G401 (cell line): ENCODE measurements around the gene ZNF485. TPM values are rescaled to one million over a fixed set of nuclear protein-coding genes. Genes with fewer than 3 reads are reported as not detected.
"Not testable (repeated sequence)": the region's sequence is repeated elsewhere in the genome, so short reads cannot be mapped to it uniquely, and the experiment has no call there.

ENCODE experiments used
- DNase-seq: peaks from one replicate; pipeline ENCODE4 v3.0.0-alpha.2; 2015; ENCODE audit warnings: low spot score
- in situ Hi-C: cut with HindIII; loops from 2 replicates; pipeline ENCODE4 v1.10.0; 2016; ENCODE audit warnings: low sequenced_read_pairs, mixed read lengths
- total RNA-seq: library from RNA; depleted of rRNA; stranded (reverse); fragments of >200 nt; shearing (Covaris generic); gene quantifications from 2 replicates; pipeline ENCODE4 v1.2.3, GENCODE V29; 2014; rRNA removed

ZNF485 gene
- total RNA-seq = 0.80 and 1.9 TPM in 2 replicates

DNA sequence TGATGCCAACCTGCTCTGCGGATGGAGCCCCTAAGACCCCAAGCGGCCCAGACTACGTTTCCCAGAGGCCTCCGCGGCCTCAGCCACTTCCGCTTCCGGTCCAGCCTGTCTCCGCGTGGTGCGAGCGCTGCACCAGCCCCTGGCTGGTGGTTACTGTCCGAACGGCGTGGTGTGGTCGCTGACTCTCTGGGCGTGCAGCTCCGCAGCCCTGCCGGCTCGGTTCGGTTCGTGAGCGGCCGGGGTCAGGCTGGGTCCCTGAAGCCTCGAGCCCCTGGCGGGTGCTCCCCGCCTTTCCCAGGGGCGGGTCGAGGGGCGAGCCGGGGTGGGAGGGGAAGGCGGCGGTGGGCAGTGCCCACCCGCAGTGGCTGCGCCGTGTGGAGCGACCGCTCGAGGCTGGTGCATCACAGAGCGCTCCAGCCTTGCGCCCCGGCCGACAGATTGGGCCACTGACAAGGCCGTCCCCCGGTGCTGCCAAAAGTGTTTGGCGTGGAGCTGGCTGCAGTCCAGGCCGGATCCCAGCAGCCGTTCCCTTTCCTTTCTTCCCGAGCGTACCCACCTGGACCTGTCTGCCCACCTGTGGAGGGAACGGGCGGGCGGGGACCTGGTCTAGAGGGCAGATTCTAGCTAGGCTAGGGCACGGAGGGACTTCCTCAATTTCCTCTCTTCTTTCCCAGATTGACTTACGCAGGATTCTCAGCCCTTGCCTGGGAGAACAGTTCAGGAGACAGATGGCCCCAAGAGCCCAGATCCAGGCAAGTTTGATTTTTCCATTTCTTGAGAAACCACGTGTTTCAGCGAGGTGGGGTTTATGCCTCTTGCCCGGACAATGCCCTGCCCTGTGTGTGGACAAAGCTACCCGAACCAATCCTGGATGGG, at the start of gene ZNF485:
Gene ZNF485, plus strand, starts transcription at position 116 of the 876 bp plus-strand sequence. Its CDS starts 613 bp downstream, at position 729.
- in situ Hi-C loops = no loop called here
- peak; percentile 84 for DNase-seq

DNA sequence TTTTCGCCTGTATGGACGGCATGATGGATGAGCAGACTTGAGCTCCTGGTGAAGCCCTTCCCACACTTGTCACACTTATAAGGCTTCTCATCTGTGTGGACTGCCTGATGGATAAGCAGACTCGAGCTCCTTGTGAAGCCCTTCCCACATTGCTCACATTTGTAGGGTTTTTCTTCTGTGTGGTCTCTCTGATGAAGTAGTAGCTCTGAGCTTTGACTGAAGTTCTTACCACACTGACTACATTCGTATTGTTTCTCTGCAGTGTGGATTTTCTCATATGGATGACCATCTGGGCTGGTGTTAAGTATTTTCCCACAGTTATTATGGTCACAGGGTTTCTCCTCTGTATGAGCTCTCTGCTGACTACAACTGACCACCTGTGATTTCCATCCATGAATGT, 49.0 kb upstream of the ZNF485 start:
- in situ Hi-C loops = no loop called here
- no peak for DNase-seq

DNA sequence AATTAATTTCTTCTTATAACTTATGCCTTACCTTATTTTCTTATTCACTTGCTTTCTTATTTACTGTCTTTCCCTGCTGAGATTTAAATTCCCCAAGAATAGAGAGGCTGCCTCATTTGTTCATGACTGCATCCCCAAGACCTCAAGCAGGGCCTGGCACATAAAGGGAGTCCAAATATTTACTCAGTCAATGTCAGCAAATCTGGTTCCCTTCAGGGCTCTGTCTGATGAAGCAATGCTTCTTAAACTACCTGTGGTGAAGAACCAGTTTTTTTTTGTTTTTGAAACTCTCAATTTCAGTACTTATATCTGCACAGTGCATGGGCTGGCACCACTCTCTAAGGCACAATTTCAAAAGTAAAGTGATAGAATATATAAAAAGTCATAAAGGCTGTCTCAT, 36.6 kb upstream of the ZNF485 start:
- no peak for DNase-seq
- in situ Hi-C loops = no loop called here

DNA sequence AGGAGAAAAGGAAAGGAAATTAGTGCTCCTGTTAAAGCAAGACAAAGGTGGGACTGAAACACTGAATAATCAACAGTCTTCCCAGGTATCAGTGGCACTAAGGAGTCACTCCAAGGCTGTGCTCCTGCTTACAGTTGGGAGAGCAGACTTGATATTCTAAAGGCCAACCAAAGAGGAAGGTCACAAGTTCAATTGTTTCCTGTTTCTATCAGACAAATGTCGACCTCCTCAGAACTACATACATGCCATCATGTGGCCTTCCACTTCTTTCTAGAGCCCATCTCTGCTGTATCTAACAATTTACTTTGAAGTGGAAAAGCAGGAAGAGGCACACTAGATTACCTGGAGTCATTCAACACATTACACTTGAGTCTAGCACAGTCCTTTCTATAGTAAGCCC, 35.3 kb upstream of the ZNF485 start:
- no peak for DNase-seq
- in situ Hi-C loops = no loop called here

DNA sequence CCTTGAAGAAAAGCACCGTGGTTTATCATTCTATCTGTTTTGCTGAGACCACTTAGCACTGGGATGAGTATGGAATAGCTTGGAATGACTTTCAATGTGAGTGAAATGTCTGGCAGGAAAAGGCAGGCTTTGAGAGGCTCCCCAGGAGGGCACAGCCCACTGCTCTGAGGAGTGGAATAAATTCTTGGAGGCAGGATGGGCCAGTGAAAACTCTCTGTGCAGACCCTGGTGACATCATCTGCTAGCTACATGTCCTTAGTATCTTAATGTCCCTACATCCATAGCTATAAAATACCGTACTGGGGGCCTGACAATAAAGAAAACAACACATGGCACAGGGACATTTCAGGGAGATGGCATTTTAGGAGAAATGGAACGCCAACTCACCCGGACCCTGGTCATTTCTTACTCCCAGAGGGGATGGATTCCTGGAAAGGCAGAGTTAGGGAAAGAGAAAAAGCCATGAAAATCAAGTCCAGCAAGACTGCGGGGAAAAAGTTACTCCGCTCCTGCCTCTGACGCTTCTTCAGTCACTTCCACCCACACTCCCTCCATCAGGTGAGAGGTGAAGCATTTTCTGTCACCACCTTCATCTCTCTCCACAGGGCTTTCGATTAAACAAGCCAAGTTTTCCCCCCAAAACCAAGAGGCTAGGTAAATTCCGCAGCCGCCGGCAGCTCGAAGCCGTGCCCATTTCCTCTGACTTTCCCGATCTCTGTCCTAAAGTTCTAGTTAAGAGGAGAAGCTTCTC, 32.8 kb upstream of the ZNF485 start:
- DNase-seq = peak; percentile 43
- in situ Hi-C loops = no loop called here

DNA sequence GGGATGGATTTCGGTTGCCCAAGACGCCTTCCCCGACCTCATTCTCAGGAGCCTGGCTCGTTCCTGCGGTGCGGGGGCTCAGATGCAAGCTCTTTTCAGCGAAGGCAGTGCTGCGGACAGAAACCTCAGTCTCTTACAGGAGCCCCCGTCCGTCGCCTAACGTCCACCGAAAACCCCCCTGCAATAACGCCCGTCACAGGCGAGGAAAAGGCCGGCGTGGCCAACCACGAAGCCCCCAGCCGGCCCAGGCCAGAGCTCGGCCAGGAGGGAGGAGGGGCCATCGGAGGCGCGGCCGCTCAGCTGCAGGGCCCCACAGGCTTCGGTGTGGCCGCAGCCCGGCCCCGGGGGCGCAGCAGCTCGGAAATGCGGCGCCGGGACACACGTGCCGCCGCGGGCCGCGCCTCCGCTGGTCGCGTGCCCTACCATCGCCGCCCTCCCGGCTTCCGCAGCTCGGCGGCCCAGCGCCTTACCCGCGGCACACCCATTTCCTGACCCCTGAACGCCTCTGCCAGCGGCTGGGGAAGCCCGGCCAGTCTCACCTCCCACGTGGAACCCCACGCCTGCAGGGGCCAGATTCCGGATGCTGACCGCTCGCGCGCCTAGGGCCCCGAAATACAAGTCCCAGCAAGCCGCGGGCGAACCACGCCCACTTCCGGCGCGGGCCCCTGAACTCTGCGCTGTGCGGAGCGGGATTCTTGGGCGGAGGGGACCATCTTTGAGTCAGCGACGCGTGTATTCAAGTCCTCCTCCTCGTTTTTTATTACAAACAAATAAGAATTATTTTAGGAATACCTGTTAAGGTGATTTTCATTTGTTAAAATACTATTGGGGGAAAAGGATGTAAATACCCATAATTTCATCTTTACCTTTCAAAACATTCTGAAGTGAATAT, 32.0 kb upstream of the ZNF485 start, which contains the start of gene ZNF239:
Gene ZNF239, minus strand, starts transcription at position 616 of the 892 bp plus-strand sequence. CDS start 16,537 bp downstream, outside the sequence.
- in situ Hi-C loops = no loop called here
- DNase-seq = peak; percentile 88

DNA sequence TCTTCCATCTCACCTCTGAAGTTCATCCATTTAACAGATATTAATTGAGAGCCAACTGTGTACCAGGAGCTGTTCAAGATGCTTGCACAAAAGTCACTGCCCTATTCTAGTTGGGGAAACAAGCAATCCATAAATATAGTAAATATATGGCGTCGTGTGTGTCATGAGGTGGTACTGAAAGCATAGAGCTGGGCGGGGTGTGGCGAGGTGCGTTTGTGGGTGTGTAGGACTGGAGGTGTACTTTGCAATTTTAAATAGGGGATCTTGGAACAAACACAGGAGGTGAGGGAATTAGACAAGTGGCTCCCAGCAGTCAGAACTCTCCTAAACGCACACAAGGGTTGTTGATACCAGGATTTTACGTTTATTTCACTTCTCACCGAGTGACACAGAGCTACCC, 31.3 kb upstream of the ZNF485 start:
- no peak for DNase-seq
- in situ Hi-C loops = no loop called here

DNA sequence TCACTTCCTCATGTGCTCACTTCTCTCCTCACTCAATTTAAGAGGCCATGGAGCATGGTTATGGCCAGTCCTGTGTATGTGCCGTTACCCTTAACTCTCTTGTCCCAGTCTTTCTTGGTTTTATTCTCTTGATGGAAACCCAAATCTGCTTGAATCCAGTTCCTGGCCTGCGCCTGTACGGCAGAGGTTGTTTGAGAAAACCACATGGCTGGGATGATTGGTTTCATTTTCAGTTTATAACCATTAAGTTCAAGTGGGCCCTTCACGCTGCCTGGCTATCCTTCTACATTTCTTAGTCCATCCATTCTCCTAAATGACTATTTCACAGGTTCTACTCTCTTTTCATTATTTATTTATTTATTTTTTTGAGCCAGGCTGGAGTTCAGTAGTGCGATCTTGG, 30.2 kb upstream of the ZNF485 start:
- in situ Hi-C loops = no loop called here

DNA sequence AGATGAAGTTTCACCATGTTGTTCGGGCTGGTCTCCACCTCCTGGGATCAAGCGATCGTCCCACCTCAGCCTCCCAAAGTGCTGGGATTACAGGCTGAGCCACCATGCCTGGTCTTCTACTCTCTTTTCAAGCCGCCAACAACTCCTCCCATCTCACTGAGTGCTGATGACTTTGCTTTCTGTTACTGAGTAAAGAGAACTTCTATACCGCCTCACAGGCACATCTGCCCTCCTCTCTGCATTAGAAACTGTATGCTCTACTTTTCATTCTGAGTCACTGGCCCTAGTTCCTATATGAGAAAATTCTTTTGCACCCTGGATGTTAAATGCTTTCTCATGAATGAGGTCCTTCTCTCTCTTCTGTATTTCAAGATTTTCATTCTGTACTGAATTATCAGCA, 29.7 kb upstream of the ZNF485 start:
- DNase-seq = no peak
- in situ Hi-C loops = no loop called here

More for the DNA sequence above, 30.2 kb upstream of the ZNF485 start:
- no peak for DNase-seq

DNA sequence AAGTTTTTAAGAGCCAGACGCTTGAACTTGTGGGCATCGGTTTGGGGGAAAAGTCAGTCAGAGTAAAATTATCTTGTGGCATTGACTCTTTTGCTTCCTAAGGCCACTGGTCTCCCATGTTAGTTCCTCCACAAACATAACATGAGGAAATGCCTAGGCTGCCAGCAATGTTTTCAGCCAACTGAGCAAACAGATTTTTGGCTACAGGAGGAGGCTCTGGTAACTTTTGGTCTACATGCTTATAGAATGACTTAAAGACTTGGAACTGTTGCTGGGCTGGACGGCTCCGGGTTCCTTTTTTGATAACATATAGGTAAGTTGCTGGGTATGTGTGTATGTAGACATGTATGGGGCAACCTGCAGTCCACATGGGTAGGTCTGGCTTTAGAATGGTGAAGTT, 22.2 kb upstream of the ZNF485 start:
- DNase-seq = no peak
- in situ Hi-C loops = no loop called here

DNA sequence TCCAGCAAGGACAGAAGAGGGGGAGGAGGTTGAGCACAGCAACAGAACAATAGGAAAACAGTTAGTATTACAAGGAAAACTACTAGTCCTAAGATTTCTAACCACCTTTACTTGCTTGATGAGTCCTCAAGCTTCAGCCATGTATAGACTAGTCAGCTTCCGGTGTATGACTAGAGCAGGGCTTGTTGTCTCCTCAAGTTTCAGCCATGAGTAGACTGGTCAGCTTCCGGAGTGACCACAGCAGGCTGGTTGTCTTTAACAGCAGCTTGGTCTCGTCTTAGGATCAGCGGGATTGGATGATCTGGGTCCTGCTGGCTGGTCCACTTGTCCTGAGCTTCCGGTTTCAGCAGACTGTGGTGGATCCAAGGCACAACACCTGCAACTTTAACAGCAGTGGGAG, 21.2 kb upstream of the ZNF485 start:
- in situ Hi-C loops = no loop called here
- no peak for DNase-seq

DNA sequence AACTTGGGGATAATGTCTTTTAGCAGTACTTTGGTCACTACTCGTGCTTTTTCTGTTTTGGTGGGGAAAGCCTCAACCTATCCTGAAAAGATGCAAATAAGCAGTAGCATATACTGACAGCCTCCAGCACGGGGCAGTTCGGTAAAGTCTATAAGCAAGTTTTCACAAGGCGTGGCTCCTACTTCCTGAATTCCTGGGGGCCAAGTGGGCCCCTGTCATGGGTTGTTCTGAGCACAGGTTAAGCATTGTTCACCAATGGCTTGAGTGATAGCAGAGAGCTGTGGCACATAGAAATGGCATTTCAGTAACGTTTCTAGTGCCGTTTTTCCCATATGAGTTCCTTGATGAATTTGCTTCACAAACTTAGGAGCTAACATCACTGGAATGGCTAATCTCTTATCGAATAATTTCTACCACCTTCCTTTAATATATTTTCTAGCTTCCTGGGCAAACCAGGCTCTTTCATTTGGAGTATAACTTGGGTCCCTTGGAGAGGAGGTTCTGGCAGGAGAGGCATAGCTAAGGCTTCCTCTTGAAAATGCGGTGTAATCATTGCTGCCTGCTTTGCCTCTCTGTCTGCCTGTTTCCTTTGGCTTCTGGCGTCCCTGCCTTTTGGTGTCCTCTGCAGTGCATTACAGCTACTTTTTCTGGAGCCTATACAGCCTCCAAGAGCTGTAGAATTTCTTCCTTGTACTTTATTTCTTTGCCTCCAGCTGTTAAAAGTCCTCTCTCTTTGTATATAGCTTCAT, 20.1 kb upstream of the ZNF485 start:
- in situ Hi-C loops = no loop called here
- DNase-seq = no peak

DNA sequence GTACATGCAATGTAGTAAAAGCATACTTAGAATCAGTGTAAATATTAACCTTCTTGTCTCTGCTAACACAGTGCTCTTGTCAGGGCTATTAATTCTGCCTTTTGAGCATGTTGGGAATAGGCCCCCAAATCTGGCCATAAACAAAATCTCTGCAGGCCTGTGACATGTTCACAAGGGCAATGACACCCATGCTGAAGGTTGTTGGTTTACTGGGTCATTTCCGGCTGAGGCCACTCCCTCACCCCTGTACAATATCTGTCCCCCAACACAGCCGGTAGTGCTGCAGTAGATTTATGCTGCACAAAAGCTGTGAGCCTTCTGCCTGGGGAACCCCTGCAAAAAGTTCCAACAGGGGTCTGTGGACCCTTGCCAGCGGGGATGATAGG, 19.5 kb upstream of the ZNF485 start:
- DNase-seq, in situ Hi-C loops: not testable (repeated sequence)

DNA sequence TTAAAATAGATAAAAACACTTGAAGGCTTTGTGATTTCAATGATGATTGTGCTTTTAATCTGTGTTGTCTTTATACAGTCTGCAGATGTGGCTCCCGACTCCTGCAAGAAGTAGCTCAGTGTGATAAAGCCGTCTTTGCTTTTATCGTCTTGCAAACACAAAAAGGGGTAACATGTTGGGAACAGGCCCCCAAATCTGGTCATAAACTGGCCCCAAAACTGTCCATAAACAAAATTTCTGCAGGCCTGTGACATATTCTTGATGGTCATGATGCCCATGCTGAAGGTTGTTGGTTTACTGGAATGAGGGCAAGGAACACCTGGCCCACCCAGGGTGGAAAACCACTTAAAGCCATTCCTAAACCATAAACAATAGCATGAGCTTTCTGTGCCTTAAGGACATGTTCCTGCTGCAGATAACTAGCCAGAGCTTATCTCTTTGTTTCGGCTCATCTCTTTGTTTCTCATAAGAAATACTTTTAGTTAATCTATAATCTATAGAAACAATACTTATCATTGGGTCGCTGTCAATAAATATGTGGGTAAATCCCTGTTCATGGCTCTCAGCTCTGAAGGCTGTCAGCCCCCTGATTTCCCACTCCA, 14.8 kb upstream of the ZNF485 start:
- no peak for DNase-seq
- in situ Hi-C loops = no loop called here

DNA sequence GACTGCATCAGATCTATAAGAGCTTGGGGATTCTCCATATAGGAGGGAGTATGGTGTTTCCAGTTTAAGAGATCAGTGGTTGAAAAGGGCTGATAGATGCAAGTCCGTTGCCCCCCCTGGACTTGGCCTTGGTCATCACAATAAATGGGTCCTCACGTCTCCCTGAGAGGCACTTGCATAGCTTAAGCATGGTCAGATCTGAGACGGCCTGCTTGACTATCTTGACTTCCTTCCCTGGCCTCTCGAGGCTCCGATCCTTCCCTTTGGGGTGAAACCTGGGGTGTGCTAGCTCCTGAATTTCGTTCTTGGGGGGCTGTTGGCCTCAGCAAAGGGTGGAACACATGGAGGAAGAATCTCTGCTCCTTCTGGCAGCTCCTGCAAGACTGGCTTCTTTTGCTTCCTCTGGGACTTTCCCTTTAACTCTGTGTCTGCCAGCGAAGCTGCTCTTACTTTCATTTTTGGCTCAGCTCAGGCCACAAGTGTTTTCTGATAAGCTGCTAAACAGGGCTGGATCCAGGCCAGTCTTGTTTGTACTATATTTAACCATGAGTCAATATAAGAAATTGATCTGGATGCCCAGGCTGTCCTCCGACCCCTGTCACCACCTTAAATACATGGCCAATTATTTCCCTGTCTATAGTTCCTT, 11.2 kb upstream of the ZNF485 start:
- in situ Hi-C loops = no loop called here
- DNase-seq = no peak

DNA sequence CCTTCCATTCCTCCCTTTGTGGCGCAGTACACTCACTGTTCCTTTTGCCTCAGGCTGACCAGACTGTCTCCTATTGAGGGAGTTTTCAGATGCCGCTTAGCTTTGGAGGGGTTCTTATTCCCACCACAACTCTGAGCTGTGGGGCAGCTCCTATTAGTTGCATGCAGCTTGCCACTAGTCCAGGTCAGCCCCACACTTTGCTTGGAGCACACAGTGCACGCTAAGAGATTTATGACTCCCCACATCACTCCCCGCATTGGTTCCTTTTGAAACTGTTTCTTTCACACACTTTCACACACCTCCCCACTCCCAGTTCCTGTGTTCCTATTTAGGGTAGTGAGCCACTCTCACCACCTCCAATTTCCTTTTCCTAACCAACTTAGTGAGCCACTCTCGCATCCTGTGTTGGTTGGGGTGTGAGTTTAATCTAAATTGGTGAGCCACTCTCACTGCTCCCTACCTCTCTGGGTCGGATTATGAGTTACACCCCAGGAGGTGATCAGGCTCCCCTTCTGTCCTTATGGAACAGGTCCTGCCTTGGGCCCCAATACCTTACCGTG, 10.4 kb upstream of the ZNF485 start:
- in situ Hi-C loops = no loop called here
- DNase-seq = no peak

DNA sequence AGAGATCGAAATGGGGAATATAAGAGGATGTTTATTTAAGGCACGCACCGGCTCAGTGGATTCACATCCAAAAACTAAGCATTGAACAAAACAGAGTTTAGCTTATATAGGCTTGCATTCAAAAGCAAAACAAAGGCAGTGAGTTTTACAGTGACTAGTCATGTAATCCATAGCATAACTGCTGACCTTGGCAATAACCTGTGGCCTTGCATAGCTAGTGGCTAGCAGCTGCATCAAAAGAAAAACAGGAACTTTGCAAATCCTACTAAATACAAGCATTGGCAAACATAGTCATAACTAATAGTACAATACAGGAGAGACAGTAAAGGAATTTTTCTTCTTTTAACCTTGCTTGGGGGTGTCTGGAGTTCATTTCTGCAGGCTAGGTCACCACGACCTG, 9.7 kb upstream of the ZNF485 start:
- no peak for DNase-seq
- in situ Hi-C loops = no loop called here

DNA sequence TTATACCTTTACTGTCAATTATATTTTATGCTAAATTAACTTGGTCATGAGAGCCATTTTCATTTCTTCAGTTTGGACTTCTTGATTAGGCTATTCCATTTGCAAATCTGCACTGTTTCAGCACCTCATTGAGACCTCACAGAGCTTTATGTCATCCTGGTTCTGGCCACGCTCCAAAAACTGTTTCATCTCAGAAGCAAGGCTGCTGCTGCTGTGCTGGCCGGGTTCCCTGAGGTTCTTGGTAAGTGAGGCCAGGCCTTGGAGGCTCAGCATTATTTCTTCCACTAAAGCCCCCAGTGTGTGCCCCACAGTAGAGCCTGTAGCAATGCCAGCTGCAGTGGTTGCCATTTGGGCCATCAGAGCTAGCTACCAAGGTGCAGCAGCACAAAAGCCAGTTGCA, 7.8 kb upstream of the ZNF485 start:
- DNase-seq = no peak
- in situ Hi-C loops = no loop called here
